ENCODE results near the gene IFIT5.
"Not testable (repeated sequence)": the region's sequence is repeated elsewhere in the genome, so short reads cannot be mapped to it uniquely, and the experiment has no call there.

GRCh38 chr10:89410551-89410950, 3.8 kb upstream of the IFIT5 start:
- TF ChIP-seq CTCF (conservative IDR thresholded peaks at IDR 0.05; ENCODE audit: low read length); EZH2phosphoT487 (IDR thresholded peaks at IDR 0.05; ENCODE audit: borderline replicate concordance): not testable (repeated sequence)
